ENCODE data around the gene RIPK1.
"Not testable (repeated sequence)": the region's sequence is repeated elsewhere in the genome, so short reads cannot be mapped to it uniquely, and the experiment has no call there.

The RIPK1 gene

DNA sequence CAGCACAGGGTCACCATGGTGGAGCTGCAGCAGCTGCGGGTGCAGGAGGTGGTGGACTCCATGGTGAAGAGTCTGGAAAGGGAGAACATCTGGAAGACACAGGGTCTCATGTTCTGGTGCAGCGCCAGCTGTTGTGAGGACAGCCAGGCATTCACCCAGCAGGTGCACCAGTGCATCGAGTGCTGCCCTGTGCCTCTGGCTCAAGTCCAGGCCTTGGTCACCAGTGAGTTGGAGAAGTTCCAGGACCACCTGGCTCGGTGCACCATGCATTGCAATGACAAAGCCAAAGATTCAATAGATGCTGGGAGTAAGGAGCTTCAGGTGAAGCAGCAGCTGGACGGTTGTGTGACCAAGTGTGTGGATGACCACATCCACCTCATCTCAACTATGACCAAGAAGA lies 22.9 kb upstream of the RIPK1 start:
- in situ Hi-C loops (cut with MboI; ENCODE audit: low sequenced_read_pairs) = loop anchor here (5.0 kb wide), 1 partner anchor 33 kb away; no protein-coding TSS in a partner anchor

DNA sequence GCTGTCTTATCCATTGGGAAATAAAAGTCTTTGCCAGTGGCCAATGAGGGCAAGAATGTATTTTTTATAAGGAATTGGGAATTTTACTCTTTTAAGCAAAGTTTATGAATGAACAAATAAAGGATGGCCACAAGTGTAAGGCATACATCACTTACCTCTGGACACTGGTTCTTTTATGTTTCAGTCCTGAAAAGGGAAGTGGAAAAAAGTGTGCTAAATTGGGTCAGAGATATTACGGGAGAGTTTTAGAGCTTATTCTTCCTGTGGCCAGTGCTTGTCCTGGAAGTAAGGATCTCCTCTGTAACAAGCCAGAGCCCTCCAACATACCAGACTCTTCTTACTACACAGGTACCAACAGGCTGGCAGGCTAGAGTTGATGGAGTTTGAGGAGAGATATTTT lies 22.5 kb upstream of the RIPK1 start:
- in situ Hi-C loops (cut with MboI; ENCODE audit: low sequenced_read_pairs) = loop anchor here (5.0 kb wide), 1 partner anchor 33 kb away; no protein-coding TSS in a partner anchor

DNA sequence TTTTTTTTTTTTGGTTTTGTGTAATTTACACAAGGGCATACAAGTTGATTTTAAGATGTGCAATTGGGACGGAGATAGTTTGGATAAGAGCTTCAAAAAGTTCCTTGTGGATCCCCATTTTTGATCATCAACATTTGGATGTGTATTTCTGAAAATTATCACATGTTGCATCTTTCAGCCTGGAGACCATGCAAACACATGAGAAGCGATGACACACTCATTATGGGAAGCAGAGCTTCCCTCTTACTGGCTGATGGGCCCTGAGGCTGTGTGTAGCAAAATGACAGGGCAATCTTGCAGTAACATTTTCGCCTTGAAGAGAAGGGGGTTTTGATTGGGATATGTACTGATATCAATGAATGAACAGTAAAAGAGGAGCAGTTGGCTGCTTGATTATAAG lies 22.0 kb upstream of the RIPK1 start:
- in situ Hi-C loops (cut with MboI; ENCODE audit: low sequenced_read_pairs) = loop anchor here (5.0 kb wide), 1 partner anchor 34 kb away; no protein-coding TSS in a partner anchor

DNA sequence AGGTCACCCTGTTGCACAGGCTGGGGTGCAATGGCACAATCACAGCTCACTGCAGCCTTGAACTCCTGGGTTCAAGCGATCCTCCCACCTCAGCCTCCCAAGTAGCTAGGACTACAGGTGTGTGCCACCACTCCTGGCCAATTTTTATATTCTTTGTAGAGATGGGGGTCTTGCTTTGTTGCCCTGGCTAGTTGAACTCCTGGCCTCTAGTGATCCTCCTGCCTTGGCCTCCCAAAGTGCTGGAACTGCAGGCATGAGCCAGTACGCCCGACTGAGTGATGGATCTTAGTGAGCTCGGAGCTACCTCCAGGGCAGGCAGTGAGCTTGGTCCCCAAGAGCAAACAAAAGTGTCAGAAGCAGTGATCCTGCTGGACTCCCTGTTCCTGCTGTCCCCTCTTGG lies 20.3 kb upstream of the RIPK1 start:
- in situ Hi-C loops (cut with MboI; ENCODE audit: low sequenced_read_pairs) = loop anchor here (5.0 kb wide), 1 partner anchor 36 kb away; no protein-coding TSS in a partner anchor

DNA sequence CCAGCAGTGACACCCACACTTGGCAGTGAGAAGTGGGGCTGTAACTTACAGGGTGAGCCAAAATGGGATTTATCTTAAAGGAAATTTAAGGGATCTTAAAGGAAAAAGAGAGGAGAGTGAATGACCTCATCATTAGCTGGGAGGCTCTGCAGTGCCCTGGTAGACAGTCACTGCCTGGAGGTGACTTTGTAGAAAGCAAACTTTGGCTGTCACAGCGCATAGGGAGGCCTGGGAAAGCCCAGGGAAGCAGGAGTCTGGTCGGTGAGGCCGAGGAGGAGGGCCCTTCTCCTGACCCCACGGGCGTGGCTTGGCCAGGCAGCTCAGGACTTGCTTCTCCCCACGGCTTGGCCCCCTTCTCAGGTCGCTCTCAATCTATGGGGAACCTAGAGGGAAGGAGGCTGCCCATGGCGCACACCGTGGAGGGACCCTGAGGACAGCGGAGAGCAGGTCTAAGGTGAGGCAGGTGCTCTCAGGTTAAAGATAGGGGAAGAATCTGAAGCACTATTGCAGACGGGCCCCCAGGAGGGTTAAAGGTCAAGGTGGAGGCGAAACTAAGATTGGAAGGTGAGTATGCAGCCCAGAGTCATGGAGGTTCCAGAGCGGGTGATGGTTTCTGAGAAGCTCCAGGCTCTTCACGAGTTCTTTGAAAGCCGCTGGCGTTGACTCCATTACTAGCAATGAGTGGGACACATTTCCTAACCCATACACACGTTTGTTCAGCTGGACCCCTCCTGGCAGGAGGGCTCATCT lies 15.6 kb upstream of the RIPK1 start:
- in situ Hi-C loops (cut with MboI; ENCODE audit: low sequenced_read_pairs) = loop anchor here (10.0 kb wide), 1 partner anchor 58 kb away; the partner anchor contains the start of gene NQO2

DNA sequence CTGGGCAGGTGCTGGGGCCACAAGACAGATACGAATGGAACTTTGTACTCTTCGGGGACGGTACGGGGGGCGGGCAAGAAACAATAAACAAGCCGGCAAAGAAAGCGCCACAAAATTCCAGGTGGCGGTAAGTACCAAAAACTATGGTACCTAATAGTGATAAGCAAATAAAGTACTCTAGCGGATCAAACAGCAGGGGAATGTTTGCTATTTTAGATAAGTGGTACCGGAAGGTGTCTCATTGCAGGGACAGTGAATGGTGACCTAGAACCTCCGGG lies 15.1 kb upstream of the RIPK1 start:
- in situ Hi-C loops (cut with MboI; ENCODE audit: low sequenced_read_pairs) = loop anchor here (10.0 kb wide), 1 partner anchor 58 kb away; the partner anchor contains the start of gene NQO2

DNA sequence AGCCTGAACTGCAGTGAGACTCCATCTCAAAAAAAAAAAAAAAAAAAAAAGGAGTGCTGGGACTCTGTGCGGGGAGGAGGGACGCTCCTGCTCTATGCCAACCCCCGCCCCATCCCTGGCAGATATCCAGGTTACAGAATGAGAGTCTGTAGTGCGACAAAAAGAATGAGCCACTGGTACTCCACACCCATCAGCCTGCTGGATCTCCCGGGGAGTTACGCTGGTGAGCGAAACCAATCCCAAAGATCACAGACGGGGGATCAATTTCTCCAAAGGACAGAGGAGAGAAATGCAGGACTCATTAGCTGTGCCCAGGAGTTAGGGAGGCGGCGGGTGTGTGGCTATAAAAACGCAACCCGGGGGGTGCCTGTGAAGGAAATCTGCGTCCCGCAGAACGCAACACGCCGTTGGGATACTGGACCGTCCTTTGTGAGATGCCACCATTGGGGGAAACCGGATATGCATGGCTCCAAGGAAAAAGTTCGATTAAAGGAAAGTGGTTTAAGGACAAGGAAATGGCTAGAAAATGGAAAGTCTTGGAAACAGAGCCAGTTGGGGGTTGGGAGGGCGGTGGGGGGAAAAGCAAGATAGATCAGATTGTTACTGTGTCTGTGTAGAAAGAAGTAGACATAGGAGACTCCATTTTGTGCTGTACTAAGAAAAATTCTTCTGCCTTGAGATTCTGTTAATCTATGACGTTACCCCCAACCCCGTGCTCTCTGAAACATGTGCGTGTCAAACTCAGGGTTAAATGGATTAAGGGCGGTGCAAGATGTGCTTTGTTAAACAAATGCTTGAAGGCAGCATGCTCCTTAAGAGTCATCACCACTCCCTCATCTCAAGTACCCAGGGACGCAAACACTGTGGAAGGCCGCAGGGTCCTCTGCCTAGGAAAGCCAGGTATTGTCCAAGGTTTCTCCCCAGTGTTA lies 13.8 kb upstream of the RIPK1 start:
- in situ Hi-C loops (cut with MboI; ENCODE audit: low sequenced_read_pairs) = loop anchor here (10.0 kb wide), 1 partner anchor 60 kb away; the partner anchor contains the start of gene NQO2

DNA sequence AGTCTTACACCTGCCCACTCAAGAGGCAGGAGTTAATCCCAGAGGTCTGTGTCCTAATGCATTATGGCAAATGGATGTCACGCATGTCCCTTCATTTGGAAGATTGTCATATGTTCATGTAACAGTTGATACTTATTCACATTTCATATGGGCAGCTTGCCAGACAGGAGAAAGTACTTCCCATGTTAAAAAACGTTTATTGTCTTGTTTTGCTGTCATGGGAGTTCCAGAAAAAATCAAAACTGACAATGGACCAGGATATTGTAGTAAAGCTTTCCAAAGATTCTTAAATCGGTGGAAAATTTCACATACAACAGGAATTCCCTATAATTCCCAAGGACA lies 13.2 kb upstream of the RIPK1 start:
- in situ Hi-C loops (cut with MboI; ENCODE audit: low sequenced_read_pairs) = loop anchor here (10.0 kb wide), 1 partner anchor 60 kb away; the partner anchor contains the start of gene NQO2

DNA sequence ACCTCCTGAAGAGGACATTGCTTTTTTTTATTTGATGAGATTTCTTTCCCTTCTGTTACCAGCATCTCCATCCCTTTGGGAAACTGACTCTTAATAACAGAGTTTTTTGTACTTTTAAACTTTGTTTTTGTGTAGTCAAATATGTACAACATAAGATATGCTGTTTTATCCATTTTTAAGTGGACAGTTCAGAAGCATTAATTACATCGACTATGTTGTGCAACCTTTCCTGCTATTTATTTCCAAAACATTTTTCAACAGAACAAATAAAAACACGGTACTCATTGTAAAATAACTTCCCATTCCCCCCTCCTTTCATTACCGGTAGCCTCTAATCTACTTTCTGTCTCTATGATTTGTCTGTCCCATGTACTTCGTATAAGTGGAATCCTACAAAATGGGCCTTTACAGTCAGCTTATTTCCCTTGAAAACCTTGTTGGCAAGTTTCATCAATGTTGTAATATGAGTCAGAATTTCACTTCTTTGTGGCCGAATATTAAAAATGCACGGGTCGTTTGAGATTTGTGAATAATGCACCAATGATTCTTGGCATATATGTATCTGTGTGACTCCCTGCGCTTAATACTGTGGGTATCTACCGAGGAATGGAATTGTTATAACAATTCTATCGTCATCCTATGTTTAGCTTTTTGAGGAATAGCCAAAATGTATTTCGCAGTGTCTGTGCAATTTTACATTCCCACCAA lies 11.1 kb upstream of the RIPK1 start:
- in situ Hi-C loops (cut with MboI; ENCODE audit: low sequenced_read_pairs) = loop anchor here (10.0 kb wide), 1 partner anchor 62 kb away; the partner anchor contains the start of gene NQO2

DNA sequence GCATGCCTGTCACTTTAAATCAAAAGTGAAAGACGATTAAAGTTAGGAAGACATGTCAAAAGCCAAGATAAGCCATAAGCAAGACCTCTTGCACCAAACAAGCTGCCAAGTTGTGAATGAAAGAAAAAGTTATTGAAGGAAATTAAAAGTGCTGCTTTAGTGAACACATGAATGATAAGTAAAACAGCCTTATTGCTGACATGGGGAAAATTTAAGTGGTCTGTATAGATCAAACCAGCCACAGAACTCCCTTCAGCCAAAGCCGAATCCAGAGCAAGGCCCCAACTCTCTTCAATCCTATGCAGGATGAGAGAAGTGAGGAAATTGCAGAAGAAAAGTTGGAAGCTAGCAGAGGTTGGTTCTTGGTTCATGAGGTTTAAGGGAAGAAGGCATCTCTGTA lies 9.3 kb upstream of the RIPK1 start:
- in situ Hi-C loops (cut with MboI; ENCODE audit: low sequenced_read_pairs) = loop anchor here (10.0 kb wide), 1 partner anchor 64 kb away; the partner anchor contains the start of gene NQO2

DNA sequence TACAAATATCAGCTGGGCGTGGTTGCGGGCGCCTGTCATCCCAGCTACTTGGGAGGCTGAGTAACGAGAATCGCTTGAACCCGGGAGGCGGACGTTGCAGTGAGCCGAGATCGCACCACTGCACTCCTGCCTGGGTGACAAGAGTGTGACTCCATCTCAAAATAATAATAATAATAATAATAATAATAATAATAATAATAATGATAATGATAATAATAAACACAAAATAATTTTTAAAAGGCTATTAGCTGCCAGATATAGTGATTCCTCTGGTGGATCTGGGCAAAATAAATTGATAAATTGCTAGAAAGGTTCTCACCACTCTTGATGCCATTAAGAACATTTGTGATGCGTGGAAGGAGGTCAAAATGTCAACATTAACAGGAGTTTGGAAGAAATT lies 8.2 kb upstream of the RIPK1 start:
- in situ Hi-C loops (cut with MboI; ENCODE audit: low sequenced_read_pairs) = not testable (repeated sequence)

DNA sequence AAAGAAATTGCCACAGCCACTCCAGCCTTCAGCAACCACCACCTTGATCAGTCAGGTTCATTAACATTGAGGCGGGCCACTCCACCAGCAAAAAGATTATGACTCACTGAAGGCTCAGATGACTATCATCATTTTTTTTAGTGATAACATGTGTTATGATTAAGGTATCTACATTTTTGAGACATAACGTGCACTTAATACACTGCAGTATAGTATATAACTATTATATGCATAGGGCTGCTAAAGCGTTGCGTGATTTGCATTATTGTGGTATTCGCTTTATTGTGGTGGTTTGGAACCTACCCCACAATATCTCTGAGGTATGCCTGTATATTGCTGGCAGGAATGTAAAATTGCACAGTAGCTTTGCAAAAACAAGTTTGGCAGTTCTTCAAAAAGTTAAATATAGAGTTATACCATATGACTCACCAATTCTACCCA lies 6.8 kb upstream of the RIPK1 start:
- in situ Hi-C loops (cut with MboI; ENCODE audit: low sequenced_read_pairs) = no loop called here

DNA sequence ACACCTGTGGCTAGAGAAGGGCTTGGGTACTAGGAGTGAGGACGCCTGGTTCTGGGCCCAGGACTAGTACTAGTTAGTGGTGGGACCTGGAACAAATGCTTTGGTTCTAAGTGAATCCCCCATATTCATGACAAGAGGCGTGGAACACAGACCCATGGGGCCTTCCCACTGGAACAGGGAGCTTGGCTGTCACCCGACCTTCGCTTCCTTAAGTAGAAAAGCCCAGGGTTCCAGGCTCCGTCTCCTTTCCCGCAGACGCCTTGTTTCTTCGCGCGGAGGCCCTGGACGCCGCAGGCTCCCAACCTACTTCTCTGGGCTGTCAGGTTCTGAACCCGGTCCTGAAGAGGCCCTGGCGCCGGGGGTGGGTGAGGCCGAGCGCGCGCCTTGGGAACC lies 5.0 kb upstream of the RIPK1 start:
- in situ Hi-C loops (cut with MboI; ENCODE audit: low sequenced_read_pairs) = not testable (repeated sequence)

DNA sequence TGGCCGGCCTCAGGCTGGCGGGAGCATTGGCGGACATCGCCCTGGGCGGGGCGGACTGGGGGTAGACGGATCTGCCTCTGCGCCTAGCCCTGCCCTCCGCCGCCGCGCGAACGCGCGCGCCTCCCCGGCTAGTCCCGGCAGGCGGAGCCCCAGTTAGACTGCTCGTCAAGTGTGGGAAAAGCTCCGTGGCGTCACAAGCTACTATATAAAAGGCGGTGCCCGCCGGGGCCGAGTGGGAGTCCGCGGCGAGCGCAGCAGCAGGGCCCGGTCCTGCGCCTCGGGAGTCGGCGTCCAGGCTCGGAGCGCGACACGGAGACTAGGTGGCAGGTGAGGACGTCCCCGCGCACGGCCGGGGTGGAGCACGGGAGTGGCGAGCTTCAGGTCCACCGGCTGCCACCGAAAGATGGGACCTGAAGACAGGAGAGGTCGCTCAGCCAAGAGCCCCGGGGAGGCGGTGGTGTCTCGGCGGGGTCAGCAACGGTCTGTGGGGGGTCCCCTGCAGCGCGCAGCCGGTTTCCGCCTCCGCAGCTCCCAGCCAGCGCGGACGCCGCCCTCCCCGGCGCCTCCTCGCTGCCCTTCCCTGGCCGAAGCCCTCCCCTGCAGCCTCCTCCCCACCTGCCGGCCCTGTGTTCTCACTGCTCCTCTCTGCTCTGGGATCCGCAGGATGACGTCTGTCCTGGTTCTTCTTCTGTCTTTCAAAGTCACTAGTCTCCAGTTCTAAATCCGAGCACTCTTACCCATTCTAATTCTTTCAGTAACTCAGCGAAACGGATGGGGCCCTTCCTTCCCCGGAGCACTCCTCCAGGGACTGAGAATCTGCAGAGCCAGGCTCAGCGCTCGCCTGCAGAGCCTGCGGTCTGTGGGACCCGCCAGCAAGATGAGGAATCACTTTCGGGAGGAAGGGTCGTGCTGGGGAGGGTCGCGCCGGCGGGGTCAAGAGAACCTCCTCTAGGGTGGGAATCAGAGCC lies 4.3 kb upstream of the RIPK1 start:
- in situ Hi-C loops (cut with MboI; ENCODE audit: low sequenced_read_pairs) = no loop called here

DNA sequence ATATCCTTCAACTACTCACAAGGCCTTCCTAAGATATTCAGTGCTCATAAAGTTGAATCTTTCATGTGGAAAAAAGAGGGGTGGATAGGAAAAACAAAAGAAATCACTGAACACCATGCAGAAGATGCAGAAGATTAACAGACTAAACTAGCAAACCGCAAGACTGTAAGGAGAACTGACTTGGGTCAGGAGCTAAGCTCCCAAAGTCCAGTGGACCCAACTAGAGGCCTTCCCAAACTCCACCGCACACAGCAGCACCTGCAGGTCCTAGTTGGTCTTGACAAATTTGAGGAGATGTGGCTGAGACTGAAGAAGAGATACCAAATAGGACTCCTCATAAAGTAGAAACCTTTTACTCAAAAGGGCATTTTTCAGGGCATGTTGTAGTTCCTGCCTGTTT lies 3.3 kb downstream of the RIPK1 start:
- in situ Hi-C loops (cut with MboI; ENCODE audit: low sequenced_read_pairs) = no loop called here

DNA sequence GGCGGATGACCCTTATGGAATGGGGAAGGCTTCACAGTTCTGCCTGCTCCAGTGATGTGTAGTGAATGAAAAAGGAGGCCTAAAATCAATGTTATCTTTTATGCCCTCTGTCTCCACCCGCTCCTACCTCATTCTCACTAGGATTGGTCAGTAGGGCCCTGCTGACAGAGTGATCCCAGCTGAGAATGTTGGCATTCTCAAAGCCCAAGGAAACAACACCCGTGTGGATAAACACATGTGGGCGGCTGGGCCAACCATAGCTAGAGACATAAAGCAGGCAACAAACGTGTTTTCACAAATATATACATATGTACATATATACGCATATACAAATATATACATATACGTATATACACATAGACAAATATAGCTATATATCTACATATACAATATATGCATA lies 4.5 kb downstream of the RIPK1 start:
- in situ Hi-C loops (cut with MboI; ENCODE audit: low sequenced_read_pairs) = no loop called here

DNA sequence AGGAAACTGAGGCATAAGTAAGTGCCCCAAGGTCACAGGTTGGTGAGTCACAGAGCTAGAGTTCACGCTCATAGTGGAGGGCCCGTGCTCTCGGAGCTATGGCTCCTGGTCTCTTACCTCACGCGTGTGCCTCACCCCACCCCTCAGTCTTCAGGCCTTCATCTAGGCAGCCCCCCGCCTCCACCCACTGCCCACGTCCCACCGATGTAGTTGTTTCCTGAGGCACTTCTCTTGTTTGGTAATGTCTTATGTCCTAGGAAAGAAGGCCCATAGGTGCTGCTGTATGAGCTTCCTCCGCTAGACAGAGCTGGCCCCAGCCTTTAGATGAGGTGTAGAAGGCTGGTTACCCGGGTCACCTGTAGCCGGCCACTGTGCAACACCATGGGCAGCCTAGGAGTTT lies 5.1 kb downstream of the RIPK1 start:
- in situ Hi-C loops (cut with MboI; ENCODE audit: low sequenced_read_pairs) = no loop called here

DNA sequence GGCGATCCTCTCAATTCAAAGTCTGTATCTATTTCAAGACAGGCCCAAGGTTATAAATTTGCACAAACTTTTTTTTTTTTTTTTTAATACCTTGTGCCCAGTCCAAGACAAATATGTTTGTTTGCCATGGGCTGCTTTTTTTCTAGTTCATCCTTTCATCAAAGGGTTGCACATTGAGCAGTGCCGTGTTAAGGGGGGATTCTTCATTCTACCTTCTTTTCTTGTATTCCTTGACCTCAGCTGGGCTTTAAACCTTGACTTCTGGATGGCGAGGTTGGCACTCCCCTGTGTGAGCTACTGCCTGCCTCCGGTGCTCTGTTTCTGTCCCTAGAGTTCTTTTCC lies 7.4 kb downstream of the RIPK1 start:
- in situ Hi-C loops (cut with MboI; ENCODE audit: low sequenced_read_pairs) = no loop called here

DNA sequence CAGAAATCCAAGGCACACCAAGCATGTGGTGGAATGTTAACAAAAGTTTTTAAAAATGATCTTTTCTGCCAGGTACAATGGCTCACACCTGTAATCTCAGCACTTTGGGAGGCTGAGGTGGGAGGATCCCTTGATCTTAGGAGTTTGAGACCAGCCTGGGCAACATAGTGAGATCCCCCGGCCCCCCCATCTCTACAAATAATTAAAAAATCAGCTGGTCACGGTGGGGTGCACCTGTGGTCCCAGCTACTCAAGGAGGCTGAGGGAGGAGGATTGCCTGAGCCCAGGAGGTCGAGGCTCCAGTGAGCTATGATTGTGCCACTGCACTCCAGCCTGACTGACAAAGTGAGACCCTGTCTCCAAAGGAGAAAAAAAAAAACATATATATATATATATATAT lies 8.0 kb downstream of the RIPK1 start:
- in situ Hi-C loops (cut with MboI; ENCODE audit: low sequenced_read_pairs) = no loop called here

DNA sequence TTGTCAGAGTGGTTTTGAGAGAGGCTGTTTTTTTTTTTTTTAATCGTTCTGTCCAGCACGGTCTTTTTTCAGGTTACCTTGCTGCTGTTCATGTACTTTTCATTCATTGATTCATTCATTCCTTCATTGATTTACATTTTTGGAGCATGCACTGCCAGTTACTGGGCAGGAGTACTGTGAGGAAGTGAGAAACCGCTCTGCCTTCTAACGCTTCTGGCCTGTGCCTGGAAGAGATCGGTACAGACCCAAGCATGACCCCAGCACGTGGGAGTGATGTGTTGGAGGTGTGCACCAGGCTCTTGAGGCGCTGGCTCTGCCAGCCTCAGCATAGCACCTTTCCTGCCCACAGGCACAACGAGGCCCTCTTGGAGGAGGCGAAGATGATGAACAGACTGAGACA lies 9.1 kb downstream of the RIPK1 start:
- in situ Hi-C loops (cut with MboI; ENCODE audit: low sequenced_read_pairs) = no loop called here
